GM23248 (cell line): Measurements from ENCODE around the gene TBC1D30. TPM values are rescaled to one million over a fixed set of nuclear protein-coding genes. Genes with fewer than 3 reads are reported as not detected.

Experiments used
- DNase-seq: peaks from one replicate; pipeline ENCODE4 v3.0.0-alpha.2; 2015
- H2AFZ ChIP-seq: fragments of 200-600 bp; sonication (generic); 2 replicates; pipeline ENCODE4 v1.6.1; 2016; ENCODE audit warnings: antibody characterized with exemption
- H3F3A ChIP-seq: fragments of 200-600 bp; sonication (generic); 2 replicates; pipeline ENCODE4 v1.6.1; 2016; ENCODE audit warnings: mild to moderate bottlenecking, antibody characterized with exemption, mixed run types; ENCODE audit not compliant: insufficient read depth
- H3K27ac ChIP-seq: fragments of 200-600 bp; sonication (generic); 2 replicates; pipeline ENCODE4 v1.5.1; 2016; ENCODE audit warnings: mild to moderate bottlenecking
- H3K27me3 ChIP-seq: fragments of 200-600 bp; sonication (generic); replicated peaks from 2 replicates; pipeline ENCODE4 v1.6.1; 2016; ENCODE audit warnings: mild to moderate bottlenecking; ENCODE audit not compliant: insufficient read depth
- H3K36me3 ChIP-seq: fragments of 200-600 bp; sonication (generic); 2 replicates; pipeline ENCODE4 v1.6.1; 2016; ENCODE audit warnings: low read depth, mild to moderate bottlenecking
- H3K4me1 ChIP-seq: fragments of 200-600 bp; sonication (generic); 2 replicates; pipeline ENCODE4 v1.6.1; 2016; ENCODE audit warnings: mild to moderate bottlenecking; ENCODE audit not compliant: insufficient read depth
- H3K4me2 ChIP-seq: fragments of 200-600 bp; sonication (generic); one replicate; pipeline ENCODE4 v1.6.1; 2016; ENCODE audit warnings: mild to moderate bottlenecking; ENCODE audit not compliant: unreplicated experiment
- H3K4me3 ChIP-seq: fragments of 200-600 bp; sonication (generic); 2 replicates; pipeline ENCODE4 v1.5.1; 2016; ENCODE audit warnings: mild to moderate bottlenecking
- H3K79me2 ChIP-seq: fragments of 200-600 bp; sonication (generic); 2 replicates; pipeline ENCODE4 v1.6.1; 2016; ENCODE audit warnings: mild to moderate bottlenecking; ENCODE audit not compliant: insufficient read depth
- H3K9ac ChIP-seq: fragments of 200-600 bp; sonication (generic); 2 replicates; pipeline ENCODE4 v1.6.1; 2016; ENCODE audit warnings: mild to moderate bottlenecking
- H3K9me2 ChIP-seq: fragments of 200-600 bp; sonication (generic); 2 replicates; pipeline ENCODE4 v1.6.1; 2016; ENCODE audit warnings: mixed run types, mild to moderate bottlenecking, moderate library complexity; ENCODE audit not compliant: insufficient read depth
- H3K9me3 ChIP-seq: fragments of 200-600 bp; sonication (generic); one replicate; pipeline ENCODE4 v1.6.1; 2017; ENCODE audit warnings: low read depth
- H4K20me1 ChIP-seq: fragments of 200-600 bp; sonication (generic); 2 replicates; pipeline ENCODE4 v1.6.0; 2016; ENCODE audit not compliant: insufficient read depth
- EZH2 ChIP-seq: fragments of 200-600 bp; sonication (generic); IDR thresholded peaks from 2 replicates; pipeline ENCODE4 v1.6.1; 2018; ENCODE audit warnings: antibody characterized with exemption, mild to moderate bottlenecking; ENCODE audit not compliant: insufficient read depth, poor library complexity, severe bottlenecking
- EZH2phosphoT487 ChIP-seq: fragments of 200-600 bp; sonication (generic); IDR thresholded peaks from 2 replicates; pipeline ENCODE4 v1.6.1; 2018; ENCODE audit warnings: antibody characterized with exemption, moderate library complexity, mild to moderate bottlenecking, low read depth; ENCODE audit not compliant: insufficient read depth
- WGBS, 2 experiments: methylation state at CpG; one replicate each; pipeline ENCODE4 v1.1.6; 2015 to 2017; ENCODE audit warnings: low lambda C conversion rate in 2 of 2, low coverage in 1 of 2; ENCODE audit errors: missing lambda C conversion rate in 2 of 2; 5-methylcytosine and 5-hydroxymethylcytosine counted together
- in situ Hi-C: fragments of 300-500 bp; cut with MboI; formaldehyde crosslinking; loops from 2 replicates; pipeline ENCODE4 v1.15.0; 2020
- polyA plus RNA-seq: library from polyadenylated mRNA; unstranded; fragments of >200 nt; fragmentation: Nextera tagmentation; extraction: Ambion mirVana; gene quantifications from 2 replicates; pipeline ENCODE4 v1.2.1, GENCODE V29; 2016
- total RNA-seq: library from RNA; depleted of rRNA; stranded (reverse); fragments of >200 nt; shearing (Covaris generic); gene quantifications from 2 replicates; pipeline ENCODE4 v1.2.3, GENCODE V29; 2014

TBC1D30 gene
- total and polyA plus RNA-seq, 2 experiments from 2014 or later, result 0.49 TPM; not detected in 1

DNA sequence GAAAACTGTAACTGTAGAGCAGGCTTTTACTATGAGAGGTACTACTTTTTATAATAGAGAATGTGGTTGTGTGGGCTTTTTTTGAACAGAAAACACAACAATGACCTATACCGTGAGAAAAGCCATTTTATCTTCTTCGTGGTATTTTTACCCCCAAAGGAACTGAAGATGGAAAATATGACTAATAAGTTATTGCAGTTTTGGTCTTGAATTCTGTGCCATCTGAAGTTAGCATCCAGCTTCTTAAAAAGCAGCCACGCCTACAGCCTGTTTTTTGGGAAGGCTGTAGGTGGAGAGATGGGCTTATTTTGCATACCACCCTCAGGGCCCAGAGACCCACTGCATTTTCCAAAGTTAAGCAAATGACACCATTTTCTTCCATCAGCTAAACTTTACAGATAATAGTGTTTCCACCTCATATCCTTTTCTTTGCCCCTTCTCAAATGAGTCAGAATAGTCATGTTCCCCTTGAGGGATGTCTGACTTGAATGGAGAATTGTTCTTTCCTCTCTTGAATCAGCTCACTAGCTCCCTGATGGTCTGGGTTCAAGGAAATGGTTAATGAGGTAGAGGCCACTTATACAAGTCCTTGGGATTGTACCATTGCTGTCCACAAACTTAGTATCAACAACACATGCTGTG, 53.0 kb downstream of the TBC1D30 start:
- Histone ChIP-seq H3K4me2 (no peak overlapping the region), H3K27me3 (peaks cover 64% of the 10 kb centered on the region), H3F3A (no peaks in the 10 kb centered on the region), H3K27ac (no peak overlapping the region), H3K9me3 (no peaks in the 10 kb centered on the region), H3K9ac (no peak overlapping the region), H4K20me1 (no peaks in the 10 kb centered on the region), H3K4me1 (no peaks in the 10 kb centered on the region), H3K36me3 (no peaks in the 10 kb centered on the region), H3K79me2 (no peaks in the 10 kb centered on the region), H2AFZ (no peak overlapping the region), H3K4me3 (no peak overlapping the region), H3K9me2 (no peaks in the 10 kb centered on the region)
- in situ Hi-C loops, result loop anchor here (25.0 kb wide), 1 partner anchor 235 kb away; the partner anchor contains the start of gene WIF1
- 48 to 67% methylated on average over 3 of the region's 3 CpGs for WGBS, 2 experiments
- DNase-seq, result no peak
- TF ChIP-seq EZH2phosphoT487 (no peak), EZH2 (no peak)

GRCh38 chr12:64882687-64883086, 58.2 kb downstream of the TBC1D30 start:
- Histone ChIP-seq H3K27me3 (peaks cover 35% of the 10 kb centered on the region), H3K79me2 (no peaks in the 10 kb centered on the region), H3K27ac (no peak overlapping the region), H4K20me1 (no peaks in the 10 kb centered on the region), H3K4me1 (no peaks in the 10 kb centered on the region), H3K9ac (no peak overlapping the region), H2AFZ (no peak overlapping the region), H3K9me2 (no peaks in the 10 kb centered on the region), H3K9me3 (no peaks in the 10 kb centered on the region), H3K4me3 (no peak overlapping the region), H3K36me3 (no peaks in the 10 kb centered on the region), H3F3A (no peaks in the 10 kb centered on the region), H3K4me2 (no peak overlapping the region)
- no peak for TF ChIP-seq EZH2
- in situ Hi-C loops, result loop anchor here (25.0 kb wide), 1 partner anchor 230 kb away; the partner anchor contains the start of gene WIF1
- DNase-seq, result no peak
- WGBS, 2 experiments, result 72 to 75% methylated on average over 3 of the region's 3 CpGs

DNA sequence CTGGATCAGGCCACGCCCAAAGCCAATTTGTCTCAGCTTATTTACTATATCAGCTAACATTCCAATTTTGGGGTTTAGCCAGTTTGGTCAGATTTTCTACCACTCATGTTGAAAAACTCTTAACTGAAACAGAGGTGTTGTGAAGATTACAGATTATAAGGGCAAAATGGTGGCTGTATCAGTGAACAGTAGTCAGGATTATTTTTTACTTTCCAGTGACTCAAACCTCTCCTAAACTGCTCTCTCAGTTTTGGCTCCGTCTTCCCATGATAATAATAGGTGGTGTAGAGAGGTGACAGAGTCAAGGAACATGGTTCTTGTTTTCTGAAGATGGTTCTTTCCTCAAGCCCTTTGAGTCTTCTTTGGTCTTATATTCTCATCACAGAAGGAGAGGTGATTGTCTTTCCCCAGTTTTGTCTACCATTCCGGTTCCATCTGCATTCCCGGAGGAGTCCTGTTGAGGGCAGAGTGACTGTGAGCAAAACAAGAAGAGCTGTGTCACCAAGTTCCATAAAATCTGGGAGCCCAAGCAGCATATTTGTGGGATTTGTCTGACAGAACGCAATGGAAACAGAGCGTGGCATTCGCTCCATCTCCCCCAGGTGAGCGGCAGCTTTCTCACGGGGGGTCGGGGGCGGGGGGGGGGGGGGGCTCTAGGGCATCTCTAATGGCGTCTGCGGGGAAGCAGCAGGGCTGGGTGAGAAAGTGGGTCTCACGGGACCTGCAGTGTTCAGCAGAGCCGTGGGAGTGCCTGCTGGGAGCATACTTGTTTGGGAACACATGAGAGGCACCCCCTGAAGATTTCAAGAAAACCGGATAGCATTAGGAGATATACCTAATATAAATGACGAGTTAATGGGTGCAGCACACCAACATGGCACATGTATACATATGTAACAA, 59.1 kb downstream of the TBC1D30 start:
- no peaks in the 10 kb centered on the region for H3K36me3 ChIP-seq
- no peak overlapping the region for H3K4me3 ChIP-seq
- peaks cover 27% of the 10 kb centered on the region for H3K27me3 ChIP-seq
- no peak overlapping the region for H2AFZ ChIP-seq
- no peaks in the 10 kb centered on the region for H3K9me3 ChIP-seq
- TF ChIP-seq EZH2phosphoT487 (no peak), EZH2 (no peak)
- H3K27ac ChIP-seq, result no peak overlapping the region
- H3K9ac ChIP-seq, result no peak overlapping the region
- H3K4me2 ChIP-seq, result no peak overlapping the region
- no peaks in the 10 kb centered on the region for H4K20me1 ChIP-seq
- WGBS, 2 experiments, result 76 to 78% methylated on average over 11 to 17 of the region's 17 CpGs
- no peaks in the 10 kb centered on the region for H3K79me2 ChIP-seq
- no peaks in the 10 kb centered on the region for H3F3A ChIP-seq
- no peaks in the 10 kb centered on the region for H3K4me1 ChIP-seq
- no peaks in the 10 kb centered on the region for H3K9me2 ChIP-seq
- in situ Hi-C loops, result loop anchor here (25.0 kb wide), 1 partner anchor 229 kb away; the partner anchor contains the start of gene WIF1
- no peak for DNase-seq

DNA sequence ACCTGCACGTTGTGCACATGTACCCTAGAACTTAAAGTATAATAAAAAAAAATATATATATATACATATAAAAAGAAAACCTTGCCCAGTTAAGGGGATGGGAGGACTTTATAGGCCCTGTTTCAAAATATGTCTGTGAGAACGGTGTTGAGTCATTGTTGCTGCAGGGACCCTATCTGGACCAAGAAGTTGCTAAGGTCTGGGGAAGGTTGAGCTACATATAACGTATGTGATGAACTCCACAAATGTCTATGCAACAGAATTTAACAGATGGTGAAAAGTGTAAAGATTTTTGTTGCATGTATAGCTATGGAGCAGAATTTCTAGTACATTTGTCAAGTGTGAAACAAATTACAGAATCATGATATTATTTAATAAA, 59.7 kb downstream of the TBC1D30 start:
- WGBS, 2 experiments, result 71 to 79% methylated on average over 3 of the region's 3 CpGs
- DNase-seq, result no peak

More for the DNA sequence above, 59.7 kb downstream of the TBC1D30 start:
- no peaks in the 10 kb centered on the region for H3K79me2 ChIP-seq
- no peaks in the 10 kb centered on the region for H3K9me3 ChIP-seq
- no peak overlapping the region for H3K27ac ChIP-seq
- H3K36me3 ChIP-seq, result no peaks in the 10 kb centered on the region
- no peaks in the 10 kb centered on the region for H3K4me1 ChIP-seq
- H2AFZ ChIP-seq, result no peak overlapping the region
- no peaks in the 10 kb centered on the region for H3F3A ChIP-seq
- H3K9me2 ChIP-seq, result no peaks in the 10 kb centered on the region
- TF ChIP-seq EZH2phosphoT487 (no peak), EZH2 (no peak)
- H3K4me3 ChIP-seq, result no peak overlapping the region
- H4K20me1 ChIP-seq, result no peaks in the 10 kb centered on the region
- no peak overlapping the region for H3K4me2 ChIP-seq
- H3K27me3 ChIP-seq, result peaks cover 20% of the 10 kb centered on the region
- H3K9ac ChIP-seq, result no peak overlapping the region
- in situ Hi-C loops, result loop anchor here (25.0 kb wide), 1 partner anchor 228 kb away; the partner anchor contains the start of gene WIF1
